ENCODE measurements around the gene HELT. TPM values are rescaled to one million over a fixed set of nuclear protein-coding genes. Genes with fewer than 3 reads are reported as not detected.

Gene HELT
- total RNA-seq, 1 experiment from 2014 or later: not detected

- H3K9me3 Mint-ChIP-seq (ENCODE audit: unreplicated experiment): no peaks in the 10 kb centered on the region
- no peaks in the 10 kb centered on the region for H3K4me1 Mint-ChIP-seq (ENCODE audit: insufficient read depth, unreplicated experiment)
- TF ChIP-seq CTCF (IDR thresholded peaks at IDR 0.05; ENCODE audit: unreplicated experiment): no peak
- H3K27me3 Mint-ChIP-seq (ENCODE audit: insufficient read depth, unreplicated experiment): no peaks in the 10 kb centered on the region
- DNase-seq (ENCODE audit: unreplicated experiment): no peak
- ChIA-PET CTCF (interaction anchor here (1.3 kb wide), 1 partner anchor 28 kb away, joined by 3 read pairs; no protein-coding TSS in a partner anchor), POLR2A (no interaction called here)
- intact Hi-C loops (cut with micrococcal nuclease): no loop called here
- no peaks in the 10 kb centered on the region for H3K36me3 Mint-ChIP-seq (ENCODE audit: insufficient read depth, unreplicated experiment)
- no peak overlapping the region for H3K4me3 Mint-ChIP-seq (ENCODE audit: unreplicated experiment)
- BruUV-seq (replicated peaks): no TSS peak
- H3K27ac Mint-ChIP-seq (ENCODE audit: low read depth, unreplicated experiment): no peak overlapping the region
These were observed 50.5 kb downstream of the HELT start for GRCh38 chr4:185068837-185069236.

Other genes with a start within 250 kb of the HELT start
- gene ACSL1, start 192.5 kb upstream of the HELT start, total RNA-seq (2022): 99.5 and 105 TPM in 2 replicates
- gene SLC25A4, start 124.8 kb downstream of the HELT start, total RNA-seq (2022): 18.8 and 18.9 TPM in 2 replicates
- gene CFAP97, start 185.5 kb downstream of the HELT start, total RNA-seq (2022): 80.2 and 95.0 TPM in 2 replicates
- gene SNX25, start 191.1 kb downstream of the HELT start, total RNA-seq (2022): 10.5 and 14.4 TPM in 2 replicates

All from MCF 10A (cell line).